ENCODE results near the gene TPCN2.

TPCN2 gene

DNA sequence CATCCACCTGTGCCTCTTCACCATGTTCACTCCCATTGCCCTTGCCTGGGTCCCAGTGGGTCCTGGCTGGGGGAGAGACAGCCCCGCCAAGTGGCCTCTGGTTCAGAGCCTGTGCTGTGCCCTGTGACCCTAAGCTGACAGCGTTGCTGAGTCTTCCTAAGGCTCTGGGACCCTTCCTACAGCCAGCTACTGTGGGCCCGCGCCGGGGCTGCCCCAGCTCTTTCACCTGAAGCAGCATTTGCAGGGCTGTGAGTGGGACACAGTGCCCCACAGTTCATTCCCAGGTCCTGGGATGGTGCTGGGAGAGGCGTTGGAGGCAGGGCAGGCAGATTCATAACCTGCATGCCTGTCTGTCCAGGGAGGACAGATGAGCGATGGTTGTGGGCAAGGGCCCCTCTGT, 10.7 kb downstream of the TPCN2 start:
- H3K4me1 ChIP-seq (ENCODE audit: control insufficient read depth, insufficient read depth, low read length), result no peaks in the 10 kb centered on the region
- peaks cover 16% of the 10 kb centered on the region for H3K36me3 ChIP-seq (ENCODE audit: control insufficient read depth, insufficient read depth, low read length)

GRCh38 chr11:69059985-69060384, 11.3 kb downstream of the TPCN2 start:
- no peaks in the 10 kb centered on the region for H3K27me3 ChIP-seq (ENCODE audit: control insufficient read depth, insufficient read depth, low read length)
- DNase-seq (ENCODE audit: low read depth, low spot score), result no peak
- H3K27ac ChIP-seq (ENCODE audit: low read length), result no peak overlapping the region
- peaks cover 14% of the 10 kb centered on the region for H3K36me3 ChIP-seq (ENCODE audit: control insufficient read depth, insufficient read depth, low read length)
- H3K4me3 ChIP-seq (ENCODE audit: low read length), result no peak overlapping the region
- no peaks in the 10 kb centered on the region for H3K4me1 ChIP-seq (ENCODE audit: control insufficient read depth, insufficient read depth, low read length)
- H3K9me3 ChIP-seq (ENCODE audit: control insufficient read depth, insufficient read depth, low read length), result no peaks in the 10 kb centered on the region
- WGBS (ENCODE audit: insufficient coverage, insufficient read length), result no CpG with 5 or more reads among the region's 12 CpGs

More for the DNA sequence above, 10.7 kb downstream of the TPCN2 start:
- H3K27ac ChIP-seq (ENCODE audit: low read length), result no peak overlapping the region
- no CpG with 5 or more reads among the region's 7 CpGs for WGBS (ENCODE audit: insufficient coverage, insufficient read length)
- DNase-seq (ENCODE audit: low read depth, low spot score), result no peak
- no peaks in the 10 kb centered on the region for H3K27me3 ChIP-seq (ENCODE audit: control insufficient read depth, insufficient read depth, low read length)
- H3K9me3 ChIP-seq (ENCODE audit: control insufficient read depth, insufficient read depth, low read length), result no peaks in the 10 kb centered on the region
- H3K4me3 ChIP-seq (ENCODE audit: low read length), result no peak overlapping the region

DNA sequence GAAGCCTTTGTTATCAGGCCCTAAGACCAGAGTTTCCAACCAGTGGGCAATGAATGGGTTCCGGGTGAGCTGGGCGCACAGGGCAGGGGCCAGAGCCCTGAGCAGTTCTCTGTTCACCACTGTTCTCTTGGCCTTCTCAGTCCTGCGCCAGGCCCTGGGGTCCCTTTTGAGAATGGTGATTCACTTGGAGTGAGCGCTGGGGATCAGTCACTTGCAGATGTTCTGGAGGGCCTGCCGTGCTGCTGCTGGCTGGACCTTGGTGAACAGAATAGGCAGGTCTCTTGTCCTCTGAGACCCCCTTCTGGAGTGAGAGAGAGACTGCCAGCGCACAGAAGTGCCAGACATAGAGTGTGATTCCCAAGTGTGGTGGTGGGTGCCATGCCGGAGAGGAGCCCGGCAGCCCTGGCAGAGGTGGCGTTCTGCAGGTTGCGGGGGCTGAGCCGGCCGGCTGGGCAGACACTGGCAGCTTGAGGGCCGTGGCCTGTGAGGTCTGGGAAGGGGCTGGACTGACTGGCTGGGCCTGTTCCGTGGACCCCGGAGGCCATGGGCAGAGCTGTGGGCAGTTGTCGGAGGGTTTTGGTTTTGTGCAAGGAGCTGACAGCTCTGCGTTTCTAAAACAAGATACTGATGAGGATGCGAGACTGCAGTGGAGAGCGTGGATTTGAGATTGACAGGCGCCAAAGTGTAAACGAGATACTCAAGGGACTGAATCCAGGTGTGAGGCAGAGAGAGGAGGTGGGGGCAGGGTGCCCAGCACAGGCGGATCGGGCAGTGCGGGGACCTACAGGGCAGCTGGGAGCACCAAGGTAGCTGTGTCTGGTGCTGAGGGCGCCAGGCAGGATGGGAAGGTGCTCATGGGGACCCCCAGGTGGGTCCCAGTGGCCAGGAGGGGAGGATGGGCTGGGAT, 12.3 kb downstream of the TPCN2 start:
- H3K27me3 ChIP-seq (ENCODE audit: control insufficient read depth, insufficient read depth, low read length), result no peaks in the 10 kb centered on the region
- no peak overlapping the region for H3K4me3 ChIP-seq (ENCODE audit: low read length)
- H3K36me3 ChIP-seq (ENCODE audit: control insufficient read depth, insufficient read depth, low read length), result peaks cover 14% of the 10 kb centered on the region; the same call in 1 of the 2 replicates
- no CpG with 5 or more reads among the region's 25 CpGs for WGBS (ENCODE audit: insufficient coverage, insufficient read length)
- no peak for DNase-seq (ENCODE audit: low read depth, low spot score)
- H3K27ac ChIP-seq (ENCODE audit: low read length), result no peak overlapping the region
- H3K9me3 ChIP-seq (ENCODE audit: control insufficient read depth, insufficient read depth, low read length), result no peaks in the 10 kb centered on the region
- no peaks in the 10 kb centered on the region for H3K4me1 ChIP-seq (ENCODE audit: control insufficient read depth, insufficient read depth, low read length)

DNA sequence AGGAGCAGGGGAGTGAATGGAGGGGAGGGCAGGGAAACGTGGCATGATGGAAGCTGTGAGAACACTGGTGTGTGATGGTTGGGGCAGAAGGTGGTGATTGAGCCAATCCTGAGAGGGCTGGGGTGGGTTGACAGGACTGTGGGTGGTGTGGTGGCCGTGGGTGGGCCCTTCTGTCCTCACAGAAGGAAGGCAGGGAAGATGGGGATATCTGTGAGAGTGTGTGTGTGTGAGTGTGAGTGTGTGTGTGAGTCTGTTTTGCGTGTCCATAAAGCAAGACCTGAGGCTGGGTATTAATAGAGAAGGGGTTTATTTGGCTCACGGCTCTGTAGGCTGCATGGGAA, 13.0 kb downstream of the TPCN2 start:
- no CpG with 5 or more reads among the region's 4 CpGs for WGBS (ENCODE audit: insufficient coverage, insufficient read length)
- H3K36me3 ChIP-seq (ENCODE audit: control insufficient read depth, insufficient read depth, low read length), result peaks cover 14% of the 10 kb centered on the region; the same call in 1 of the 2 replicates
- H3K4me1 ChIP-seq (ENCODE audit: control insufficient read depth, insufficient read depth, low read length), result no peaks in the 10 kb centered on the region

GRCh38 chr11:69062169-69062855, 13.6 kb downstream of the TPCN2 start:
- Histone ChIP-seq H3K4me1 (ENCODE audit: control insufficient read depth, insufficient read depth, low read length) (no peaks in the 10 kb centered on the region), H3K9me3 (ENCODE audit: control insufficient read depth, insufficient read depth, low read length) (no peaks in the 10 kb centered on the region), H3K27me3 (ENCODE audit: control insufficient read depth, insufficient read depth, low read length) (no peaks in the 10 kb centered on the region), H3K27ac (ENCODE audit: low read length) (no peak overlapping the region), H3K4me3 (ENCODE audit: low read length) (no peak overlapping the region), H3K36me3 (ENCODE audit: control insufficient read depth, insufficient read depth, low read length) (peaks cover 14% of the 10 kb centered on the region; the same call in 1 of the 2 replicates)
- no CpG with 5 or more reads among the region's 15 CpGs for WGBS (ENCODE audit: insufficient coverage, insufficient read length)
- no peak for DNase-seq (ENCODE audit: low read depth, low spot score)

More for the DNA sequence above, 13.0 kb downstream of the TPCN2 start:
- no peak for DNase-seq (ENCODE audit: low read depth, low spot score)
- Histone ChIP-seq H3K9me3 (ENCODE audit: control insufficient read depth, insufficient read depth, low read length) (no peaks in the 10 kb centered on the region), H3K4me3 (ENCODE audit: low read length) (no peak overlapping the region), H3K27me3 (ENCODE audit: control insufficient read depth, insufficient read depth, low read length) (no peaks in the 10 kb centered on the region), H3K27ac (ENCODE audit: low read length) (no peak overlapping the region)

GRCh38 chr11:69062873-69063651, 14.3 kb downstream of the TPCN2 start:
- Histone ChIP-seq H3K36me3 (ENCODE audit: control insufficient read depth, insufficient read depth, low read length) (peaks cover 13% of the 10 kb centered on the region; the same call in 1 of the 2 replicates), H3K27ac (ENCODE audit: low read length) (no peak overlapping the region), H3K4me3 (ENCODE audit: low read length) (no peak overlapping the region), H3K27me3 (ENCODE audit: control insufficient read depth, insufficient read depth, low read length) (no peaks in the 10 kb centered on the region), H3K9me3 (ENCODE audit: control insufficient read depth, insufficient read depth, low read length) (no peaks in the 10 kb centered on the region), H3K4me1 (ENCODE audit: control insufficient read depth, insufficient read depth, low read length) (no peaks in the 10 kb centered on the region)
- no peak for DNase-seq (ENCODE audit: low read depth, low spot score)
- WGBS (ENCODE audit: insufficient coverage, insufficient read length), result no CpG with 5 or more reads among the region's 34 CpGs

- no peak for DNase-seq (ENCODE audit: low read depth, low spot score)
- Histone ChIP-seq H3K27ac (ENCODE audit: low read length) (no peak overlapping the region), H3K4me1 (ENCODE audit: control insufficient read depth, insufficient read depth, low read length) (no peaks in the 10 kb centered on the region), H3K9me3 (ENCODE audit: control insufficient read depth, insufficient read depth, low read length) (no peaks in the 10 kb centered on the region), H3K36me3 (ENCODE audit: control insufficient read depth, insufficient read depth, low read length) (peaks cover 12% of the 10 kb centered on the region; the same call in 1 of the 2 replicates), H3K4me3 (ENCODE audit: low read length) (no peak overlapping the region), H3K27me3 (ENCODE audit: control insufficient read depth, insufficient read depth, low read length) (no peaks in the 10 kb centered on the region)
- no CpG with 5 or more reads among the region's 14 CpGs for WGBS (ENCODE audit: insufficient coverage, insufficient read length)
Measured at GRCh38 chr11:69063652-69064260, 15.0 kb downstream of the TPCN2 start.

GRCh38 chr11:69064394-69064957, 15.7 kb downstream of the TPCN2 start:
- H3K4me1 ChIP-seq (ENCODE audit: control insufficient read depth, insufficient read depth, low read length), result no peaks in the 10 kb centered on the region
- WGBS (ENCODE audit: insufficient coverage, insufficient read length), result no CpG with 5 or more reads among the region's 16 CpGs
- no peak overlapping the region for H3K4me3 ChIP-seq (ENCODE audit: low read length)
- peaks cover 12% of the 10 kb centered on the region; the same call in 1 of the 2 replicates for H3K36me3 ChIP-seq (ENCODE audit: control insufficient read depth, insufficient read depth, low read length)
- no peaks in the 10 kb centered on the region for H3K9me3 ChIP-seq (ENCODE audit: control insufficient read depth, insufficient read depth, low read length)
- no peaks in the 10 kb centered on the region for H3K27me3 ChIP-seq (ENCODE audit: control insufficient read depth, insufficient read depth, low read length)
- DNase-seq (ENCODE audit: low read depth, low spot score), result no peak
- no peak overlapping the region for H3K27ac ChIP-seq (ENCODE audit: low read length)

- no peak overlapping the region for H3K27ac ChIP-seq (ENCODE audit: low read length)
- peaks cover 9% of the 10 kb centered on the region; the same call in 1 of the 2 replicates for H3K36me3 ChIP-seq (ENCODE audit: control insufficient read depth, insufficient read depth, low read length)
- H3K27me3 ChIP-seq (ENCODE audit: control insufficient read depth, insufficient read depth, low read length), result no peaks in the 10 kb centered on the region
- no CpG with 5 or more reads among the region's 19 CpGs for WGBS (ENCODE audit: insufficient coverage, insufficient read length)
- no peaks in the 10 kb centered on the region for H3K9me3 ChIP-seq (ENCODE audit: control insufficient read depth, insufficient read depth, low read length)
- DNase-seq (ENCODE audit: low read depth, low spot score), result no peak
- no peak overlapping the region for H3K4me3 ChIP-seq (ENCODE audit: low read length)
- H3K4me1 ChIP-seq (ENCODE audit: control insufficient read depth, insufficient read depth, low read length), result no peaks in the 10 kb centered on the region
Measured at GRCh38 chr11:69065147-69065710, 16.5 kb downstream of the TPCN2 start.

Measured in iPS DF 6.9 (cell line).